OCI-LY7 (cell line): ENCODE results near the gene NUDT17. TPM values are rescaled to one million over a fixed set of nuclear protein-coding genes. Genes with fewer than 3 reads are reported as not detected.

ENCODE experiments used
- BruUV-seq: library from RNA; stranded (reverse); fragments of 400-500 nt; replicated peaks from 2 replicates; lab custom pipeline; 2021; lab: Mats Ljungman, UMichigan
- CTCF ChIA-PET: fragments of 300-600 bp; sonication (Branson Sonifier 250); formaldehyde crosslinking; loops from one replicate; lab custom pipeline; 2022; ENCODE audit warnings: antibody characterized with exemption; ENCODE audit not compliant: unreplicated experiment; lab: Charles Lee
- POLR2A ChIA-PET: fragments of 300-600 bp; sonication (Branson Sonifier 250); formaldehyde crosslinking; loops from one replicate; lab custom pipeline; 2022; ENCODE audit warnings: antibody characterized with exemption; lab: Charles Lee
- DNase-seq: peaks from one replicate; pipeline ENCODE4 v3.0.0-alpha.2; 2015; ENCODE audit warnings: low spot score
- H2AFZ ChIP-seq: fragments of 200-600 bp; sonication (generic), shearing (Covaris generic); 2 replicates; pipeline ENCODE4 v1.6.1; 2014; ENCODE audit warnings: mild to moderate bottlenecking, antibody characterized with exemption, low read length, moderate library complexity
- H3K27ac ChIP-seq: fragments of 200-600 bp; sonication (generic); 2 replicates; pipeline ENCODE4 v1.5.1; 2014; ENCODE audit warnings: mixed run types, low read depth, mild to moderate bottlenecking, moderate library complexity, low read length, inconsistent platforms; ENCODE audit not compliant: poor library complexity, severe bottlenecking
- H3K36me3 ChIP-seq: fragments of 200-600 bp; sonication (generic); 2 replicates; pipeline ENCODE4 v1.6.1; 2014; ENCODE audit warnings: mild to moderate bottlenecking, antibody characterized with exemption, low read length, moderate library complexity, mixed read lengths; ENCODE audit not compliant: insufficient read depth
- H3K4me1 ChIP-seq: fragments of 200-600 bp; sonication (generic); 2 replicates; pipeline ENCODE4 v1.5.1; 2014; ENCODE audit warnings: mild to moderate bottlenecking, low read length; ENCODE audit not compliant: insufficient read depth, poor library complexity, severe bottlenecking
- H3K4me2 ChIP-seq: fragments of 200-600 bp; sonication (generic); 2 replicates; pipeline ENCODE4 v1.6.1; 2014; ENCODE audit warnings: mild to moderate bottlenecking, low read length
- H3K4me3 ChIP-seq: fragments of 200-600 bp; sonication (generic); 2 replicates; pipeline ENCODE4 v1.5.1; 2014; ENCODE audit warnings: mild to moderate bottlenecking, low read depth, low read length; ENCODE audit not compliant: poor library complexity, severe bottlenecking
- H3K79me2 ChIP-seq: fragments of 200-600 bp; sonication (generic); 2 replicates; pipeline ENCODE4 v1.6.1; 2016; ENCODE audit warnings: low read depth, mild to moderate bottlenecking, low read length, moderate library complexity, mixed read lengths; ENCODE audit not compliant: insufficient read depth
- H3K9me2 ChIP-seq: fragments of 200-600 bp; sonication (generic); 2 replicates; pipeline ENCODE4 v1.6.1; 2016; ENCODE audit warnings: mild to moderate bottlenecking, low read length, mixed read lengths; ENCODE audit not compliant: insufficient read depth
- H3K9me3 ChIP-seq: fragments of 200-600 bp; sonication (generic); 2 replicates; pipeline ENCODE4 v1.6.1; 2014; ENCODE audit warnings: mild to moderate bottlenecking, mixed run types, low read length, mixed read lengths
- H4K20me1 ChIP-seq: fragments of 200-600 bp; sonication (generic); 2 replicates; pipeline ENCODE4 v1.6.1; 2014; ENCODE audit warnings: mild to moderate bottlenecking, antibody characterized with exemption, low read length, moderate library complexity, mixed read lengths; ENCODE audit not compliant: insufficient read depth
- CTCF ChIP-seq: fragments of 200-600 bp; sonication (generic); conservative IDR thresholded peaks from 2 replicates; pipeline ENCODE4 v1.5.1; 2014; ENCODE audit warnings: mild to moderate bottlenecking, antibody characterized with exemption, low read length, moderate library complexity, mixed read lengths
- EZH2phosphoT487 ChIP-seq: fragments of 200-600 bp; sonication (generic); IDR thresholded peaks from 2 replicates; pipeline ENCODE4 v1.6.1; 2018; ENCODE audit warnings: low read depth, borderline replicate concordance, mild to moderate bottlenecking, mixed run types, antibody characterized with exemption, low read length, moderate library complexity, mixed read lengths
- intact Hi-C: fragments of 100-400 bp; cut with micrococcal nuclease; formaldehyde crosslinking; loops from one replicate; pipeline ENCODE4 v1.10.0; 2022; ENCODE audit not compliant: unreplicated experiment
- total RNA-seq, 2 experiments: library from RNA; depleted of rRNA in 1 of 2; stranded (reverse); fragments of >200 nt in 1 of 2; shearing (Covaris generic) in 1 of 2; gene quantifications; 2 replicates each; pipeline ENCODE4 v1.2.3, GENCODE V29; 2014 to 2022

NUDT17 gene
- total RNA-seq, 2 experiments from 2014 or later = 16.9 to 39.3 TPM

DNA sequence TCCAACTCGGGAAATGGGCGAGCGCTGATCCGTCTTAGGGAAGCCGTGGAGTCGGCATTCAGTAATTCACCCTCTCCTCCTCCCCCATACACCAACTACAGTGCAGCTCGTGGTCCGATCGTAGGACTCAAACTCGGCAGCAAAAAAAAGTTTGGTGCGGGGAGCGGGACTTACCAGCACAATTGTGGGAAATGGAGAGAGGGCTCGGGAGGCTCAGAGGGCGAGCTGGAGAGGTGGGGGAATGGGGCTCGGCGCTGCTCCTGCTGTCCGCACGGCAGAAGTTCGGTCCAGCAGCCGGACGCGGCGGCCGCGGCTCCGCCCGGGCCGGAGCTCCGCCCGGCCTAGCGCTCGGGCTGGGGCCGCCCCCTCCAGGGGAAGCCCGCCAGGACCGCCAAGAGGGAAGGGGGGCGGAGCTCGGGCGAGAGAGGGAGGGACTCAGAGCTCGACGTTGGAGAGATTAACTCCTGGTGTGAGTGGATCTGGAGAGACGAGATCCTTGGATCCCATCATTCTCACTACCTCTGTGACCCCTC lies 14.1 kb downstream of the NUDT17 start:
- H3K27ac ChIP-seq = peak overlapping the region; percentile 68
- H3K9me3 ChIP-seq = no peaks in the 10 kb centered on the region
- peaks cover 13% of the 10 kb centered on the region for H3K4me1 ChIP-seq
- intact Hi-C loops = loop anchor here (1.0 to 2.0 kb wide), 6 partner anchors 14 to 153 kb away; partner anchors contain the start of genes ITGA10, LIX1L, NUDT17 and POLR3C
- TF ChIP-seq CTCF = no peak
- no peak for TF ChIP-seq EZH2phosphoT487
- peaks cover 23% of the 10 kb centered on the region; the same call in 1 of the 2 replicates for H3K36me3 ChIP-seq
- peak; percentile 81 for DNase-seq
- H3K4me3 ChIP-seq = peak overlapping the region; percentile 84
- ChIA-PET CTCF (interaction anchor here (0.6 to 3.4 kb wide), 4 partner anchors 10 to 98 kb away, joined by 3 to 44 read pairs (median 4); partner anchors contain the start of genes LIX1L and NUDT17), POLR2A (interaction anchor here (0.6 to 4.6 kb wide), 22 partner anchors 10 to 179 kb away, joined by 3 to 65 read pairs (median 4); partner anchors contain the start of genes ANKRD34A, ANKRD35, LIX1L and NUDT17)
- H4K20me1 ChIP-seq = no peaks in the 10 kb centered on the region
- no TSS peak for BruUV-seq
- H3K4me2 ChIP-seq = peak overlapping the region; percentile 74
- no peaks in the 10 kb centered on the region for H3K9me2 ChIP-seq
- H3K79me2 ChIP-seq = no peaks in the 10 kb centered on the region
- H2AFZ ChIP-seq = peak overlapping the region; percentile 98

GRCh38 chr1:145863282-145864018 lies 18.0 kb downstream of the NUDT17 start:
- H2AFZ ChIP-seq = no peak overlapping the region
- H3K4me3 ChIP-seq = no peak overlapping the region
- no peaks in the 10 kb centered on the region for H3K79me2 ChIP-seq
- H4K20me1 ChIP-seq = no peaks in the 10 kb centered on the region
- H3K36me3 ChIP-seq = no peaks in the 10 kb centered on the region
- no TSS peak for BruUV-seq
- no peaks in the 10 kb centered on the region for H3K9me3 ChIP-seq
- POLR2A ChIA-PET = interaction anchor here (1.1 kb wide), 1 partner anchor 16 kb away, joined by 3 read pairs; no protein-coding TSS in a partner anchor
- no peak overlapping the region for H3K4me2 ChIP-seq
- H3K4me1 ChIP-seq = peaks cover 6% of the 10 kb centered on the region
- CTCF ChIA-PET = no interaction called here
- DNase-seq = no peak
- no peak overlapping the region for H3K27ac ChIP-seq
- TF ChIP-seq EZH2phosphoT487 = no peak
- TF ChIP-seq CTCF = no peak
- H3K9me2 ChIP-seq = no peaks in the 10 kb centered on the region
- intact Hi-C loops = no loop called here
